ENCODE data around the gene CRYBG1. TPM values are rescaled to one million over a fixed set of nuclear protein-coding genes. Genes with fewer than 3 reads are reported as not detected.
A peak's percentile ranks its signal among the peaks of the same experiment; 100 is the strongest.

The CRYBG1 gene
- total and polyA plus RNA-seq, 10 of the 15 experiments (the other 5 are each of a cell fraction or from before 2014, with no cell fraction given): 6.5 to 57.0 (median 25.2) TPM

DNA sequence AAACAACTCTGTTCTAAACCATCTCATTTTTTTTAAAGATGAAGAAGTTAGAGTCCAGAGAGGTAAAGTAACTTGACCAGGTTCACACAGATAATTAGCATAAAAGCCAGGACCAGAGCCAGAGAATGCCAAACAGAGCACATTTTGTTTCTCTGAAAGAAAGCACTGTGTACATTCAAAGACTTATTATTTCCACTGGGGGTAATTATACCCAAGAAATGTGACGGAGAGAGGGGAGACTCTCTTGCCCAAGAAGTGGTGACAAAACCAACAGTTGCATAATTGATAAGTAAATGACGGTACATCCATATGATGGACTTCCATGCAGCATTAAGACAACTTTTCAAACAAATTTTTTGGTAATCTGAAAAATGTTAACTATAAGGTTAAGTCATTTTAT is 157.2 kb downstream of the CRYBG1 start:
- no peak for FAIRE-seq
- ATAC-seq: no peak
- BruUV-seq (replicated peaks): no TSS peak
- TF ChIP-seq RBBP5 (conservative IDR thresholded peaks at IDR 0.05): no peak
- TF ChIP-seq BACH1 (IDR thresholded peaks at IDR 0.05; ENCODE audit: borderline replicate concordance): no peak
- no peak for TF ChIP-seq BCL11A (IDR thresholded peaks at IDR 0.05; ENCODE audit: low read depth, low read length)
- no peak for TF ChIP-seq SREBF2 (IDR thresholded peaks at IDR 0.05; ENCODE audit: low read length)
- Histone ChIP-seq H2AFZ (ENCODE audit: control insufficient read depth, low read depth, low read length) (no peak overlapping the region), H3K27ac (ENCODE audit: control insufficient read depth, insufficient read depth) (peak overlapping the region; percentile 93), H3K79me2 (ENCODE audit: control insufficient read depth, insufficient read depth, low read length) (peaks cover 81% of the 10 kb centered on the region), H3K27me3 (replicated peaks in 1 of 2; ENCODE audit: control insufficient read depth in 2 of 2, insufficient read depth in 2 of 2, low read length in 1 of 2) (no peaks in the 10 kb centered on the region), H3K4me2 (ENCODE audit: control insufficient read depth, insufficient read depth) (peak overlapping the region; percentile 69), H3K9me3 (replicated peaks; ENCODE audit: control insufficient read depth, insufficient read depth, low read length) (no peaks in the 10 kb centered on the region), H4K20me1 (ENCODE audit: control insufficient read depth, insufficient read depth) (no peaks in the 10 kb centered on the region), H3K9ac (ENCODE audit: control insufficient read depth, insufficient read depth, low read length) (peak overlapping the region; percentile 11; the same call in 1 of the 2 replicates), H3K4me1 (ENCODE audit: control insufficient read depth, insufficient read depth, low read length) (no peaks in the 10 kb centered on the region), H3K36me3 (ENCODE audit: control insufficient read depth in 2 of 2, insufficient read depth in 2 of 2, low read length in 1 of 2) (no peaks in the 10 kb centered on the region), H3K4me3 (peak overlapping the region; percentile 66)
- POLR2A ChIA-PET: no interaction called here
- RAD21 ChIA-PET (ENCODE audit: unreplicated experiment): no interaction called here
- in situ Hi-C loops (cut with MboI): loop anchor here (25.0 kb wide), 1 partner anchor 1055 kb away; no protein-coding TSS in a partner anchor
- CTCF ChIA-PET: no interaction called here
- intact Hi-C loops (cut with micrococcal nuclease; ENCODE audit: unreplicated experiment): no loop called here
- no peak for DNase-seq (ENCODE audit: low read depth, low spot score)
- WGBS (ENCODE audit: insufficient coverage, insufficient replicate concordance, low lambda C conversion rate, missing lambda C conversion rate): 79% methylated on average over 2 of the region's 2 CpGs
- SMC1A ChIA-PET (ENCODE audit: uncharacterized antibody, unreplicated experiment): no interaction called here

DNA sequence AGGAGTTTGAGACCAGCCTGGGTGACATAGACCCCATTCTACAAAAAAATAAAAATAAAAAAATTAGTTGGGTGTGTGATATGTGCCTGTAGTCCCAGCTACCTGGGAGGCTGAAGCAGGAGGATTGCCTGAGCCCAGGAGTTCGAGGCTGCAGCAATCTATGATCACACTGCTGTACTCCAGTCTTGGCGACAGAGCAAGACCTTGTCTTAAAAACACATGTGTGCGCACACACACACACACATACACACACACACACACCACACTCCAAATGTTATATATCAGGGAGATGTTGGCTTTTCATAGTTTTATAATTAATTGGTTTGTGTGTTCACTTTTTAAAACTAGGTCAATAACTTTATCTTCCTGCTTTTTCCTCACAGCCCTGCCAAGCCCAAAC is 158.2 kb downstream of the CRYBG1 start:
- no peak for FAIRE-seq
- RAD21 ChIA-PET (ENCODE audit: unreplicated experiment): interaction anchor here (1.0 kb wide), 1 partner anchor 11 kb away, joined by 3 read pairs; no protein-coding TSS in a partner anchor
- Histone ChIP-seq H3K9me3 (replicated peaks; ENCODE audit: control insufficient read depth, insufficient read depth, low read length) (no peaks in the 10 kb centered on the region), H2AFZ (ENCODE audit: control insufficient read depth, low read depth, low read length) (no peak overlapping the region; the same call in 1 of the 2 replicates), H3K79me2 (ENCODE audit: control insufficient read depth, insufficient read depth, low read length) (peaks cover 81% of the 10 kb centered on the region), H3K36me3 (ENCODE audit: control insufficient read depth in 2 of 2, insufficient read depth in 2 of 2, low read length in 1 of 2) (no peaks in the 10 kb centered on the region), H3K4me3 (peak overlapping the region; percentile 73), H3K4me2 (ENCODE audit: control insufficient read depth, insufficient read depth) (peak overlapping the region; percentile 69), H3K27ac (ENCODE audit: control insufficient read depth, insufficient read depth) (peak overlapping the region; percentile 93), H4K20me1 (ENCODE audit: control insufficient read depth, insufficient read depth) (no peaks in the 10 kb centered on the region), H3K27me3 (replicated peaks in 1 of 2; ENCODE audit: control insufficient read depth in 2 of 2, insufficient read depth in 2 of 2, low read length in 1 of 2) (no peaks in the 10 kb centered on the region), H3K9ac (ENCODE audit: control insufficient read depth, insufficient read depth, low read length) (peak overlapping the region; percentile 93), H3K4me1 (ENCODE audit: control insufficient read depth, insufficient read depth, low read length) (no peaks in the 10 kb centered on the region)
- SMC1A ChIA-PET (ENCODE audit: uncharacterized antibody, unreplicated experiment): interaction anchor here (0.6 to 9.0 kb wide), 7 partner anchors 7 to 1060 kb away, joined by 3 to 109 read pairs (median 3); no protein-coding TSS in a partner anchor
- CTCF ChIA-PET: interaction anchor here (1.0 to 4.8 kb wide), 3 partner anchors 7 to 74 kb away, joined by 3 to 51 read pairs (median 4); no protein-coding TSS in a partner anchor
- DNase-seq (ENCODE audit: low read depth, low spot score): no peak
- no peak for ATAC-seq
- POLR2A ChIA-PET: interaction anchor here (1.2 kb wide), 1 partner anchor 13 kb away, joined by 3 read pairs; no protein-coding TSS in a partner anchor
- BruUV-seq (replicated peaks): no TSS peak
- intact Hi-C loops (cut with micrococcal nuclease; ENCODE audit: unreplicated experiment) (no loop called here), in situ Hi-C loops (cut with MboI) (loop anchor here (25.0 kb wide), 1 partner anchor 1056 kb away; no protein-coding TSS in a partner anchor)
- WGBS (ENCODE audit: insufficient coverage, insufficient replicate concordance, low lambda C conversion rate, missing lambda C conversion rate): 4% methylated on average over 3 of the region's 3 CpGs
- TF ChIP-seq NR2C1 (IDR thresholded peaks at IDR 0.05) (no peak), ZBED1 (IDR thresholded peaks at IDR 0.05; ENCODE audit: borderline replicate concordance) (no peak), CHD4 (IDR thresholded peaks at IDR 0.05) (no peak), NR2C2 (IDR thresholded peaks at IDR 0.05; ENCODE audit: borderline replicate concordance, control insufficient read depth, insufficient read length, low read depth) (no peak), MYC (IDR thresholded peaks at IDR 0.05; ENCODE audit: insufficient read depth, insufficient read length, insufficient replicate concordance, low read length, severe bottlenecking) (no peak), RUNX3 (IDR thresholded peaks at IDR 0.05; ENCODE audit: low read length) (no peak), ASH2L (IDR thresholded peaks at IDR 0.05; ENCODE audit: borderline replicate concordance, low read depth) (no peak), PML (IDR thresholded peaks at IDR 0.05; ENCODE audit: low read length) (no peak), SREBF1 (IDR thresholded peaks at IDR 0.05; ENCODE audit: low read length) (no peak), RFX5 (IDR thresholded peaks at IDR 0.05; ENCODE audit: low read depth, low read length) (no peak)
- TF ChIP-seq, protein P1, sequence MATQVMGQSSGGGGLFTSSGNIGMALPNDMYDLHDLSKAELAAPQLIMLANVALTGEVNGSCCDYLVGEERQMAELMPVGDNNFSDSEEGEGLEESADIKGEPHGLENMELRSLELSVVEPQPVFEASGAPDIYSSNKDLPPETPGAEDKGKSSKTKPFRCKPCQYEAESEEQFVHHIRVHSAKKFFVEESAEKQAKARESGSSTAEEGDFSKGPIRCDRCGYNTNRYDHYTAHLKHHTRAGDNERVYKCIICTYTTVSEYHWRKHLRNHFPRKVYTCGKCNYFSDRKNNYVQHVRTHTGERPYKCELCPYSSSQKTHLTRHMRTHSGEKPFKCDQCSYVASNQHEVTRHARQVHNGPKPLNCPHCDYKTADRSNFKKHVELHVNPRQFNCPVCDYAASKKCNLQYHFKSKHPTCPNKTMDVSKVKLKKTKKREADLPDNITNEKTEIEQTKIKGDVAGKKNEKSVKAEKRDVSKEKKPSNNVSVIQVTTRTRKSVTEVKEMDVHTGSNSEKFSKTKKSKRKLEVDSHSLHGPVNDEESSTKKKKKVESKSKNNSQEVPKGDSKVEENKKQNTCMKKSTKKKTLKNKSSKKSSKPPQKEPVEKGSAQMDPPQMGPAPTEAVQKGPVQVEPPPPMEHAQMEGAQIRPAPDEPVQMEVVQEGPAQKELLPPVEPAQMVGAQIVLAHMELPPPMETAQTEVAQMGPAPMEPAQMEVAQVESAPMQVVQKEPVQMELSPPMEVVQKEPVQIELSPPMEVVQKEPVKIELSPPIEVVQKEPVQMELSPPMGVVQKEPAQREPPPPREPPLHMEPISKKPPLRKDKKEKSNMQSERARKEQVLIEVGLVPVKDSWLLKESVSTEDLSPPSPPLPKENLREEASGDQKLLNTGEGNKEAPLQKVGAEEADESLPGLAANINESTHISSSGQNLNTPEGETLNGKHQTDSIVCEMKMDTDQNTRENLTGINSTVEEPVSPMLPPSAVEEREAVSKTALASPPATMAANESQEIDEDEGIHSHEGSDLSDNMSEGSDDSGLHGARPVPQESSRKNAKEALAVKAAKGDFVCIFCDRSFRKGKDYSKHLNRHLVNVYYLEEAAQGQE (IDR thresholded peaks at IDR 0.05; ENCODE audit: low read depth, low read length): no peak
